Suprapubic skin (tissue), 4 donors: ENCODE results near the gene C11orf58. TPM values are rescaled to one million over a fixed set of nuclear protein-coding genes. Genes with fewer than 3 reads are reported as not detected.

Source experiments
- DNase-seq, 2 donors: peaks; one replicate each; pipeline ENCODE4 v3.0.0-alpha.2; 2019; ENCODE audit warnings: low spot score in 2 of 2
- H3K27ac ChIP-seq: fragments of 200-600 bp; sonication (generic); one replicate; pipeline ENCODE4 v1.5.1; 2019
- H3K27me3 ChIP-seq: fragments of 200-600 bp; sonication (generic); one replicate; pipeline ENCODE4 v1.5.1; 2019
- H3K36me3 ChIP-seq: fragments of 200-600 bp; sonication (generic); one replicate; pipeline ENCODE4 v1.5.1; 2019
- H3K4me1 ChIP-seq: fragments of 200-600 bp; sonication (generic); one replicate; pipeline ENCODE4 v1.5.1; 2019
- H3K4me3 ChIP-seq: fragments of 200-600 bp; sonication (generic); one replicate; pipeline ENCODE4 v1.5.1; 2019; ENCODE audit warnings: mild to moderate bottlenecking
- H3K9me3 ChIP-seq: fragments of 200-600 bp; sonication (generic); one replicate; pipeline ENCODE4 v1.5.1; 2019
- CTCF ChIP-seq, 2 donors: fragments of 200-600 bp in 1 of 2; fragments of 450-650 bp in 1 of 2; sonication (generic) in 1 of 2; IDR thresholded peaks; one replicate each; pipeline ENCODE4 v1.5.1; 2016 to 2019; ENCODE audit warnings: antibody characterized with exemption in 2 of 2, mild to moderate bottlenecking in 1 of 2, moderate library complexity in 1 of 2
- EP300 ChIP-seq: sonication (generic); formaldehyde crosslinking; IDR thresholded peaks from one replicate; pipeline ENCODE4 v1.6.1; 2017; ENCODE audit warnings: antibody characterized with exemption
- POLR2A ChIP-seq, 2 donors: fragments of 450-650 bp; IDR thresholded peaks; one replicate each; pipeline ENCODE4 v1.6.1; 2017; ENCODE audit warnings: antibody characterized with exemption in 2 of 2, mild to moderate bottlenecking in 2 of 2, moderate library complexity in 2 of 2
- POLR2AphosphoS5 ChIP-seq, 3 donors: sonication (generic); formaldehyde crosslinking; IDR thresholded peaks; one replicate each; pipeline ENCODE4 v1.6.1; 2017; ENCODE audit warnings: antibody characterized with exemption in 3 of 3
- WGBS: methylation state at CpG from one replicate; pipeline ENCODE4 v1.1.5; 2018; 5-methylcytosine and 5-hydroxymethylcytosine counted together
- total RNA-seq, 4 donors: library from RNA; depleted of rRNA; stranded (reverse); fragments of >200 nt; gene quantifications; one replicate each; pipeline ENCODE4 v1.1.0, GENCODE V29; 2016

The C11orf58 gene
- total RNA-seq, 4 donors from 2014 or later: 103 to 158 (median 133) TPM

GRCh38 chr11:16773981-16774935 lies 35.8 kb downstream of the C11orf58 start:
- Histone ChIP-seq H3K9me3 (no peaks in the 10 kb centered on the region), H3K4me1 (peaks cover 25% of the 10 kb centered on the region), H3K27me3 (no peaks in the 10 kb centered on the region), H3K27ac (no peak overlapping the region), H3K36me3 (no peaks in the 10 kb centered on the region), H3K4me3 (no peak overlapping the region)
- WGBS: 57% methylated on average over 9 of the region's 9 CpGs
- DNase-seq: no peak
- TF ChIP-seq EP300 (no peak), POLR2AphosphoS5 (IDR thresholded peaks at IDR 0.05) (no peak), CTCF (IDR thresholded peaks at IDR 0.05) (no peak), POLR2A (IDR thresholded peaks at IDR 0.05) (no peak)

- no peak overlapping the region for H3K4me3 ChIP-seq
- WGBS: 86% methylated on average over 11 of the region's 11 CpGs
- no peak for TF ChIP-seq POLR2AphosphoS5 (IDR thresholded peaks at IDR 0.05)
- no peak for TF ChIP-seq CTCF (IDR thresholded peaks at IDR 0.05)
- no peak for TF ChIP-seq EP300
- TF ChIP-seq POLR2A (IDR thresholded peaks at IDR 0.05): no peak
Observed at GRCh38 chr11:16774936-16775613, 36.6 kb downstream of the C11orf58 start.

GRCh38 chr11:16775614-16776283 lies 37.3 kb downstream of the C11orf58 start:
- Histone ChIP-seq H3K4me3 (no peak overlapping the region), H3K36me3 (no peaks in the 10 kb centered on the region), H3K27me3 (no peaks in the 10 kb centered on the region), H3K4me1 (peaks cover 27% of the 10 kb centered on the region), H3K9me3 (no peaks in the 10 kb centered on the region), H3K27ac (no peak overlapping the region)
- DNase-seq: no peak
- 67% methylated on average over 16 of the region's 16 CpGs for WGBS
- no peak for TF ChIP-seq POLR2A (IDR thresholded peaks at IDR 0.05)
- TF ChIP-seq CTCF (IDR thresholded peaks at IDR 0.05): no peak
- TF ChIP-seq EP300: no peak
- TF ChIP-seq POLR2AphosphoS5 (IDR thresholded peaks at IDR 0.05): no peak

More at GRCh38 chr11:16774936-16775613, 36.6 kb downstream of the C11orf58 start:
- H3K9me3 ChIP-seq: no peaks in the 10 kb centered on the region
- no peaks in the 10 kb centered on the region for H3K27me3 ChIP-seq
- no peak overlapping the region for H3K27ac ChIP-seq
- peaks cover 27% of the 10 kb centered on the region for H3K4me1 ChIP-seq
- no peaks in the 10 kb centered on the region for H3K36me3 ChIP-seq
- no peak for DNase-seq

- Histone ChIP-seq H3K4me1 (peaks cover 33% of the 10 kb centered on the region), H3K9me3 (no peaks in the 10 kb centered on the region), H3K27me3 (no peaks in the 10 kb centered on the region), H3K27ac (no peak overlapping the region), H3K4me3 (no peak overlapping the region), H3K36me3 (no peaks in the 10 kb centered on the region)
- 50% methylated on average over 14 of the region's 14 CpGs for WGBS
- TF ChIP-seq POLR2AphosphoS5 (IDR thresholded peaks at IDR 0.05) (no peak), POLR2A (IDR thresholded peaks at IDR 0.05) (no peak), CTCF (IDR thresholded peaks at IDR 0.05) (no peak), EP300 (no peak)
- no peak for DNase-seq
Observed at GRCh38 chr11:16776711-16777612, 38.5 kb downstream of the C11orf58 start.
